OCI-LY1 (cell line): ENCODE measurements around the gene LGALS9B.
"Not testable (repeated sequence)": the region's sequence is repeated elsewhere in the genome, so short reads cannot be mapped to it uniquely, and the experiment has no call there.

Source experiments
- H2AFZ ChIP-seq: fragments of 200-600 bp; sonication (generic), shearing (Covaris generic); 2 replicates; pipeline ENCODE4 v1.6.0; 2014; ENCODE audit warnings: antibody characterized with exemption, mild to moderate bottlenecking, low read length
- H3F3A ChIP-seq: fragments of 200-600 bp; sonication (generic), shearing (Covaris generic); 2 replicates; pipeline ENCODE4 v1.6.0; 2014; ENCODE audit warnings: mild to moderate bottlenecking, antibody characterized with exemption, low read length, moderate library complexity; ENCODE audit not compliant: insufficient read depth
- H3K27ac ChIP-seq: fragments of 200-600 bp; sonication (generic); 2 replicates; pipeline ENCODE4 v1.5.1; 2014; ENCODE audit warnings: low read length, mixed run types, mild to moderate bottlenecking, low read depth; ENCODE audit not compliant: poor library complexity, severe bottlenecking
- H3K27me3 ChIP-seq: fragments of 200-600 bp; sonication (generic); 2 replicates; pipeline ENCODE4 v1.6.0; 2014; ENCODE audit warnings: antibody characterized with exemption, mild to moderate bottlenecking, low read length, moderate library complexity; ENCODE audit not compliant: insufficient read depth
- H3K36me3 ChIP-seq: fragments of 200-600 bp; sonication (generic); 2 replicates; pipeline ENCODE4 v1.6.1; 2014; ENCODE audit warnings: mild to moderate bottlenecking, antibody characterized with exemption, low read length, moderate library complexity, mixed read lengths; ENCODE audit not compliant: insufficient read depth
- H3K4me1 ChIP-seq: fragments of 200-600 bp; sonication (generic); 2 replicates; pipeline ENCODE4 v1.5.1; 2014; ENCODE audit warnings: mild to moderate bottlenecking, low read length, moderate library complexity; ENCODE audit not compliant: insufficient read depth, severe bottlenecking
- H3K4me2 ChIP-seq: fragments of 200-600 bp; sonication (generic), shearing (Covaris generic); 2 replicates; pipeline ENCODE4 v1.6.1; 2014; ENCODE audit warnings: low read length
- H3K4me3 ChIP-seq: fragments of 200-600 bp; sonication (generic); 2 replicates; pipeline ENCODE4 v1.5.1; 2014; ENCODE audit warnings: low read length, low read depth, mild to moderate bottlenecking, mixed read lengths; ENCODE audit not compliant: poor library complexity, severe bottlenecking
- H3K79me2 ChIP-seq: fragments of 200-600 bp; shearing (Covaris generic); 2 replicates; pipeline ENCODE4 v1.6.1; 2016; ENCODE audit warnings: mixed run types, low read length, mixed read lengths; ENCODE audit not compliant: insufficient read depth
- H3K9ac ChIP-seq: fragments of 200-600 bp; sonication (generic), shearing (Covaris generic); 2 replicates; pipeline ENCODE4 v1.6.1; 2014; ENCODE audit warnings: mild to moderate bottlenecking, low read length, mixed read lengths
- H3K9me2 ChIP-seq: fragments of 200-600 bp; sonication (generic), shearing (Covaris generic); 2 replicates; pipeline ENCODE4 v1.6.1; 2014; ENCODE audit warnings: low read depth, mild to moderate bottlenecking, low read length, mixed read lengths
- H3K9me3 ChIP-seq: fragments of 200-600 bp; shearing (Covaris generic); 2 replicates; pipeline ENCODE4 v1.6.1; 2014; ENCODE audit warnings: low read length, mixed read lengths
- H4K20me1 ChIP-seq: fragments of 200-600 bp; sonication (generic), shearing (Covaris generic); 2 replicates; pipeline ENCODE4 v1.6.0; 2016; ENCODE audit warnings: mild to moderate bottlenecking, low read length; ENCODE audit not compliant: insufficient read depth

The LGALS9B gene

GRCh38 chr17:20433382-20433781, 34.0 kb downstream of the LGALS9B start:
- not testable (repeated sequence) for H3K79me2 ChIP-seq, H3K4me1 ChIP-seq, H3K27ac ChIP-seq, H3K27me3 ChIP-seq, H3K9me3 ChIP-seq, H3K4me2 ChIP-seq, H3K36me3 ChIP-seq, H3K9ac ChIP-seq, H3K9me2 ChIP-seq, H3F3A ChIP-seq, H3K4me3 ChIP-seq, H2AFZ ChIP-seq, H4K20me1 ChIP-seq

DNA sequence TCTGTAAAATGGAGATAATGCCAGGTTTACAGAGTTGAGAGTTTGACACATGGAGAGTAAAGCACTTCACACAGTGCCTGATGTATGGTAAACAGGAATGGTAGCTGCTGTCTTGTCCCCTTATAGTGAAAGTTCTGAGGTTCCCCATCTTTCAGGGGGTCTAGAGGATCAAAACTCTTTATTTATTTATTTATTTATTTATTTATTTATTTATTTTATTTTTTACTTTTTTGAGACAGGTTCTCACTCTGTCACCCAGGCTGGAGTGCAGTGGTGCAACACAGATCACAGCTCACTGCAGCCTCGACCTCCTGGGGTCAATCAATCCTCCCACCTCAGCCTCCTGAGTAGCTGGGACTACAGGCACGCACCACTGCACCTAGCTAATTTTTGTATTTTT, 40.1 kb downstream of the LGALS9B start:
- H3K9me2 ChIP-seq, H3K79me2 ChIP-seq, H3K4me3 ChIP-seq: not testable (repeated sequence)

GRCh38 chr17:20422826-20423225, 44.5 kb downstream of the LGALS9B start:
- H3K9me2 ChIP-seq = not testable (repeated sequence)

More for the DNA sequence above, 40.1 kb downstream of the LGALS9B start:
- not testable (repeated sequence) for H3K36me3 ChIP-seq, H3K4me2 ChIP-seq, H3K9me3 ChIP-seq, H4K20me1 ChIP-seq, H3K27ac ChIP-seq, H2AFZ ChIP-seq, H3K9ac ChIP-seq, H3F3A ChIP-seq, H3K4me1 ChIP-seq, H3K27me3 ChIP-seq

DNA sequence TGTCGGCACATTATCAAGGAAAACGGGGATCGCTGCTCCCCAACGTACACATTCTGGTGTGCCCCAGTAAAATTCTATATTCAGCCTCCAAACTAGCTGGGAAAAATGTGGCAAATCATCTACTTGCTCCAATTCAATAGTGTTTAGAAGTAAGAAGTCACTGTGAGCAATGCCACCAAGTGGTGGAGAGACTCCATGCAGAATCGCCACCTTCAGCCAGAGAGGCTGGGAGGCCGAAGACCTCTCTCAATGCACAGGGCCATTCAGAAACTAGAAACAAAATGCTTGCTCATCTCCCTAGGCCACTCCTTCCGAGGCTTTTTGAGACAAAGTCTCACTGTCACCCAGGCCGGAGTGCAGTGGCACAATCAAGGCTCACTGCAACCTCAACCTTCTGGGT, 48.5 kb downstream of the LGALS9B start:
- not testable (repeated sequence) for H3K27me3 ChIP-seq, H3K9me3 ChIP-seq, H3F3A ChIP-seq, H3K9ac ChIP-seq, H3K79me2 ChIP-seq, H2AFZ ChIP-seq, H3K4me1 ChIP-seq, H3K4me2 ChIP-seq, H4K20me1 ChIP-seq, H3K36me3 ChIP-seq, H3K4me3 ChIP-seq, H3K27ac ChIP-seq, H3K9me2 ChIP-seq

More at GRCh38 chr17:20422826-20423225, 44.5 kb downstream of the LGALS9B start:
- not testable (repeated sequence) for H2AFZ ChIP-seq, H3K27ac ChIP-seq, H3K9me3 ChIP-seq, H3K27me3 ChIP-seq, H4K20me1 ChIP-seq, H3K4me3 ChIP-seq, H3K4me1 ChIP-seq, H3F3A ChIP-seq, H3K9ac ChIP-seq, H3K4me2 ChIP-seq, H3K79me2 ChIP-seq, H3K36me3 ChIP-seq

GRCh38 chr17:20417492-20418080, 49.8 kb downstream of the LGALS9B start:
- not testable (repeated sequence) for H3K79me2 ChIP-seq, H3K9me3 ChIP-seq, H3K27me3 ChIP-seq, H3K9me2 ChIP-seq, H2AFZ ChIP-seq, H3K36me3 ChIP-seq, H3K4me3 ChIP-seq, H3K4me2 ChIP-seq, H4K20me1 ChIP-seq, H3F3A ChIP-seq, H3K4me1 ChIP-seq, H3K9ac ChIP-seq, H3K27ac ChIP-seq

- not testable (repeated sequence) for H3K4me3 ChIP-seq, H3K9me3 ChIP-seq, H3K36me3 ChIP-seq
Measured at GRCh38 chr17:20416381-20416911, 50.9 kb downstream of the LGALS9B start.

DNA sequence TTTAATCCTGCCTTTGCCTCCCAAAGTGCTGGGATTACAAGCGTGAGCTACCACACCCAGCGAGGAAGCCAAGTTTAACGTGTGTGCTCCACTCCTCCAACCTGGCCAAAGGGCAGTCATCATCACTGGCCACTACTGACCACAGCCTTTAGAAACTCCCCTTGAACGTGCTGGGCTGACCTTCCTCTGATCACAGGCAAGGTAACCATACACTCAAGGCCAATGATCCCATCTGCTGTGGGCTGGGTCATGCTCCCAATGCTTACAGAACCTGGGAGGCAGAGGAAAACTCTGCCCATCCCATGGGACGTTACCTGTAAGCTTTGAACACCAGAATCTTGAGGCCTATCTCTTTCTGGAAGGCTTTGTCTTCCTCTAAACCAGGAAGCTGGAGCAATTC, 51.9 kb downstream of the LGALS9B start:
- H3K36me3 ChIP-seq, H3K9ac ChIP-seq: not testable (repeated sequence)

More at GRCh38 chr17:20416381-20416911, 50.9 kb downstream of the LGALS9B start:
- not testable (repeated sequence) for H3K9ac ChIP-seq, H3F3A ChIP-seq, H3K27ac ChIP-seq, H3K4me1 ChIP-seq, H3K27me3 ChIP-seq, H3K79me2 ChIP-seq, H3K9me2 ChIP-seq, H3K4me2 ChIP-seq, H2AFZ ChIP-seq, H4K20me1 ChIP-seq

More for the DNA sequence above, 51.9 kb downstream of the LGALS9B start:
- H3K9me3 ChIP-seq, H3K4me2 ChIP-seq, H3F3A ChIP-seq, H3K4me3 ChIP-seq, H4K20me1 ChIP-seq, H2AFZ ChIP-seq, H3K27ac ChIP-seq, H3K4me1 ChIP-seq, H3K79me2 ChIP-seq, H3K27me3 ChIP-seq, H3K9me2 ChIP-seq: not testable (repeated sequence)
